Sigmoid colon (tissue), 3 donors: ENCODE results near the gene ATF6.

Source experiments
- POLR2A ChIP-seq, 2 donors: fragments of 450-650 bp; IDR thresholded peaks; one replicate each; pipeline ENCODE4 v1.6.1; 2016; ENCODE audit warnings: antibody characterized with exemption in 2 of 2, mild to moderate bottlenecking in 2 of 2, moderate library complexity in 2 of 2
- TF ChIP-seq, protein P1 (sequence below), 4 experiments: fragments of 450-650 bp in 3 of 4; fragments of 200-600 bp in 1 of 4; IDR thresholded peaks; one replicate each; pipeline ENCODE4 v1.5.1; 2016 to 2019; ENCODE audit warnings: antibody characterized with exemption in 4 of 4, mild to moderate bottlenecking in 3 of 4, moderate library complexity in 2 of 4

DNA sequence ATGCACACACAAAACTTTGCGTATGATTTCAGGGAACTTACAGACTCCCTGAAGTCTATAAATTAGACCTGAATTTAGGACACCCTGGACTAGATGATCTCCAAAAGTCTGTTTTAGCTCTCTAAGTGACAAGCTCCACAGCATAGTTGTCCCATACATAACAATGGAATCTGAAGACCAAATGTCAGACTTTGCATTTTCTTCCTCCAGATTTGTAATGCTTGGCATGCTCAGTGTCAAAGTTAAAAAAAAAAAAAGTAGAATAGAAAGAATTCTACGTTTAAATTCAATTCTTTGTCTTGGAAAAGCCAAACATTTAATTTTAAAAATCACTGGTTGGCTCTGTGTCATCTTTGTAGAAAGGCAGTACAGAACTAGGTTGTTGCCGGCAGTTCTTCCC lies 190.8 kb downstream of the ATF6 start:
- TF ChIP-seq, protein P1, sequence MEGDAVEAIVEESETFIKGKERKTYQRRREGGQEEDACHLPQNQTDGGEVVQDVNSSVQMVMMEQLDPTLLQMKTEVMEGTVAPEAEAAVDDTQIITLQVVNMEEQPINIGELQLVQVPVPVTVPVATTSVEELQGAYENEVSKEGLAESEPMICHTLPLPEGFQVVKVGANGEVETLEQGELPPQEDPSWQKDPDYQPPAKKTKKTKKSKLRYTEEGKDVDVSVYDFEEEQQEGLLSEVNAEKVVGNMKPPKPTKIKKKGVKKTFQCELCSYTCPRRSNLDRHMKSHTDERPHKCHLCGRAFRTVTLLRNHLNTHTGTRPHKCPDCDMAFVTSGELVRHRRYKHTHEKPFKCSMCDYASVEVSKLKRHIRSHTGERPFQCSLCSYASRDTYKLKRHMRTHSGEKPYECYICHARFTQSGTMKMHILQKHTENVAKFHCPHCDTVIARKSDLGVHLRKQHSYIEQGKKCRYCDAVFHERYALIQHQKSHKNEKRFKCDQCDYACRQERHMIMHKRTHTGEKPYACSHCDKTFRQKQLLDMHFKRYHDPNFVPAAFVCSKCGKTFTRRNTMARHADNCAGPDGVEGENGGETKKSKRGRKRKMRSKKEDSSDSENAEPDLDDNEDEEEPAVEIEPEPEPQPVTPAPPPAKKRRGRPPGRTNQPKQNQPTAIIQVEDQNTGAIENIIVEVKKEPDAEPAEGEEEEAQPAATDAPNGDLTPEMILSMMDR (IDR thresholded peaks at IDR 0.05): no peak
- TF ChIP-seq POLR2A (IDR thresholded peaks at IDR 0.05): no peak
